Ishikawa (cell line): Measurements from ENCODE around the gene IGFBP7.

Experiments used
- CEBPB ChIP-seq: IDR thresholded peaks from 2 replicates; pipeline ENCODE4 v1.6.1; 2012
- CREB1 ChIP-seq: IDR thresholded peaks from 2 replicates; pipeline ENCODE4 v1.6.1; 2012; ENCODE audit warnings: low read depth
- EGR1 ChIP-seq: IDR thresholded peaks from 2 replicates; pipeline ENCODE4 v1.6.1; 2012
- EP300 ChIP-seq: IDR thresholded peaks from 2 replicates; pipeline ENCODE4 v1.6.1; 2012; ENCODE audit warnings: borderline replicate concordance
- FOXM1 ChIP-seq: IDR thresholded peaks from 2 replicates; pipeline ENCODE4 v1.6.1; 2012; ENCODE audit warnings: low read depth, borderline replicate concordance
- NFIC ChIP-seq: IDR thresholded peaks from 2 replicates; pipeline ENCODE4 v1.6.1; 2012
- RAD21 ChIP-seq: IDR thresholded peaks from 2 replicates; pipeline ENCODE4 v1.6.1; 2012; ENCODE audit warnings: low read depth
- TAF1 ChIP-seq: IDR thresholded peaks from 2 replicates; pipeline ENCODE4 v1.6.1; 2012; ENCODE audit warnings: low read depth, mild to moderate bottlenecking
- TCF12 ChIP-seq: IDR thresholded peaks from 2 replicates; pipeline ENCODE4 v1.6.1; 2012; ENCODE audit warnings: low read depth
- TEAD4 ChIP-seq: IDR thresholded peaks from 2 replicates; pipeline ENCODE4 v1.6.1; 2012
- YY1 ChIP-seq: IDR thresholded peaks from 2 replicates; pipeline ENCODE4 v1.6.1; 2012; ENCODE audit warnings: low read depth
- ZBTB7A ChIP-seq: IDR thresholded peaks from 2 replicates; pipeline ENCODE4 v1.6.1; 2012; ENCODE audit warnings: low read depth
- TF ChIP-seq, protein P1 (sequence below): IDR thresholded peaks from 2 replicates; pipeline ENCODE4 v1.6.1; 2012; ENCODE audit warnings: low read depth, mild to moderate bottlenecking
- TF ChIP-seq, protein P2 (sequence below): IDR thresholded peaks from 2 replicates; pipeline ENCODE4 v1.6.1; 2012
- TF ChIP-seq, protein P3 (sequence below): IDR thresholded peaks from 2 replicates; pipeline ENCODE4 v1.6.1; 2012

Gene IGFBP7

DNA sequence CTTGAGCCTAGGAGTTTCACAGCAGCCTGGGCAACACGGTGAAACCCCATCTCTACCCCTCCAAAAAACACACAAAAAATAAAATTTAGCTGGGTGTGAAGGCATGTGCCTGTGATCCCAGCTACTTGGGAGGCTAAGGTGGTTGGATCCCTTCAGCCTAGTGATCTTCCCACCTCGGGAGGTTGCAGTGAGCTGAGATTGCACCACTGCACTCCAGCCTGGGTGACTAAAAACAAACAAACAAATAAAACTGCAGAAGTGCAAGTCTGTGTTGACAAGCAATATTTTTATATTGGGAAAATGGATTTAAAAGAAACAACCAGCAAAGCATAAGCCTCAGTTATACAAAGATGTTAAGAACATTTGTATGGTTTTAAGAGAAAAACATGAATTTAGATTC is 46.1 kb downstream of the IGFBP7 start:
- TF ChIP-seq EP300 (no peak), FOXM1 (no peak), CREB1 (no peak), RAD21 (no peak), TEAD4 (no peak), EGR1 (no peak), ZBTB7A (no peak), CEBPB (no peak), TAF1 (no peak), NFIC (no peak), YY1 (no peak), TCF12 (no peak)
- TF ChIP-seq, protein P1, sequence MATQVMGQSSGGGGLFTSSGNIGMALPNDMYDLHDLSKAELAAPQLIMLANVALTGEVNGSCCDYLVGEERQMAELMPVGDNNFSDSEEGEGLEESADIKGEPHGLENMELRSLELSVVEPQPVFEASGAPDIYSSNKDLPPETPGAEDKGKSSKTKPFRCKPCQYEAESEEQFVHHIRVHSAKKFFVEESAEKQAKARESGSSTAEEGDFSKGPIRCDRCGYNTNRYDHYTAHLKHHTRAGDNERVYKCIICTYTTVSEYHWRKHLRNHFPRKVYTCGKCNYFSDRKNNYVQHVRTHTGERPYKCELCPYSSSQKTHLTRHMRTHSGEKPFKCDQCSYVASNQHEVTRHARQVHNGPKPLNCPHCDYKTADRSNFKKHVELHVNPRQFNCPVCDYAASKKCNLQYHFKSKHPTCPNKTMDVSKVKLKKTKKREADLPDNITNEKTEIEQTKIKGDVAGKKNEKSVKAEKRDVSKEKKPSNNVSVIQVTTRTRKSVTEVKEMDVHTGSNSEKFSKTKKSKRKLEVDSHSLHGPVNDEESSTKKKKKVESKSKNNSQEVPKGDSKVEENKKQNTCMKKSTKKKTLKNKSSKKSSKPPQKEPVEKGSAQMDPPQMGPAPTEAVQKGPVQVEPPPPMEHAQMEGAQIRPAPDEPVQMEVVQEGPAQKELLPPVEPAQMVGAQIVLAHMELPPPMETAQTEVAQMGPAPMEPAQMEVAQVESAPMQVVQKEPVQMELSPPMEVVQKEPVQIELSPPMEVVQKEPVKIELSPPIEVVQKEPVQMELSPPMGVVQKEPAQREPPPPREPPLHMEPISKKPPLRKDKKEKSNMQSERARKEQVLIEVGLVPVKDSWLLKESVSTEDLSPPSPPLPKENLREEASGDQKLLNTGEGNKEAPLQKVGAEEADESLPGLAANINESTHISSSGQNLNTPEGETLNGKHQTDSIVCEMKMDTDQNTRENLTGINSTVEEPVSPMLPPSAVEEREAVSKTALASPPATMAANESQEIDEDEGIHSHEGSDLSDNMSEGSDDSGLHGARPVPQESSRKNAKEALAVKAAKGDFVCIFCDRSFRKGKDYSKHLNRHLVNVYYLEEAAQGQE = no peak
- TF ChIP-seq, protein P2, sequence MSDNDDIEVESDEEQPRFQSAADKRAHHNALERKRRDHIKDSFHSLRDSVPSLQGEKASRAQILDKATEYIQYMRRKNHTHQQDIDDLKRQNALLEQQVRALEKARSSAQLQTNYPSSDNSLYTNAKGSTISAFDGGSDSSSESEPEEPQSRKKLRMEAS = no peak
- TF ChIP-seq, protein P3, sequence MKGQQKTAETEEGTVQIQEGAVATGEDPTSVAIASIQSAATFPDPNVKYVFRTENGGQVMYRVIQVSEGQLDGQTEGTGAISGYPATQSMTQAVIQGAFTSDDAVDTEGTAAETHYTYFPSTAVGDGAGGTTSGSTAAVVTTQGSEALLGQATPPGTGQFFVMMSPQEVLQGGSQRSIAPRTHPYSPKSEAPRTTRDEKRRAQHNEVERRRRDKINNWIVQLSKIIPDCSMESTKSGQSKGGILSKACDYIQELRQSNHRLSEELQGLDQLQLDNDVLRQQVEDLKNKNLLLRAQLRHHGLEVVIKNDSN = no peak

DNA sequence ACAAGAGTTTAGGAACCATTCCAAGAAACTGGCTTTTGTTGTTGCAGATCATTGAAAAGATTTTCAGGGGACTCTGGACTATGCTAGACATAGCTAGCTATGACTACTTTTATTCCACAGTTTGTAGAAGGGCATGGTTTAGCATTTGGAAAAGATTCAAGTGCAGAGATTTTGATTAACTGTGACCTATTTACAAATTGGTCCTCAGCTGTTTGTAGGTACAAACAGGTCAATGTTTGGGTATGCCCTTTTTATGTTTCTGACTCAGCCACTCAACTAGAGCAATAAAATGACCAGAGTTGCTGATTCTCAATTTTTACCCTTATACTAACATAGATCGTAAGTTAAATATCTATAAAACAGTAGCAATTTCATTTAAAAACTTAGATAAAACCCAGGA is 46.7 kb downstream of the IGFBP7 start:
- TF ChIP-seq FOXM1 = no peak
- no peak for TF ChIP-seq TCF12
- no peak for TF ChIP-seq ZBTB7A
- TF ChIP-seq CREB1 = no peak
- no peak for TF ChIP-seq RAD21
- TF ChIP-seq, protein P3 = no peak
- TF ChIP-seq CEBPB = no peak
- TF ChIP-seq, protein P2 = no peak
- TF ChIP-seq, protein P1 = no peak
- no peak for TF ChIP-seq EP300
- TF ChIP-seq NFIC = no peak
- no peak for TF ChIP-seq TEAD4
- TF ChIP-seq TAF1 = no peak
- no peak for TF ChIP-seq EGR1
- TF ChIP-seq YY1 = no peak

DNA sequence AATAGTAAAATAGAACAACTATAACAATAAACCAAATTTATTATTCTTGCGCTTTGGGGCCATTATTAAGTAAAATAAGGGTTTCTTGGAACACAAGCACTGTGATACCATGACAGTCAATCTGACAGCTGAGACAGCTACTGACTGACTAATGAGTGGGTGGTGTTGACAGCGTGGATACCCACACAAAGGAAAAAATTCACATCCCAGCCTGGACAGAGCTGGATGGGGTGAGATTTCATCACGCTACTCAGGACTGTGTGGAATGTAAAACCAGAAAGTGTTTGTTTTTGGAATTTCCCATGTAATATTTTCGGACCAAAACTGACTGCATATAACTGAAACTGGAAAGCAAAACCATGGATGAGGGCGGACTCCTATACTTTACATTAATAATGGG is 48.8 kb downstream of the IGFBP7 start:
- TF ChIP-seq YY1 = no peak
- TF ChIP-seq RAD21 = no peak
- TF ChIP-seq CEBPB = no peak
- TF ChIP-seq EP300 = no peak
- no peak for TF ChIP-seq TAF1
- no peak for TF ChIP-seq NFIC
- TF ChIP-seq EGR1 = no peak
- TF ChIP-seq, protein P3 = no peak
- TF ChIP-seq FOXM1 = no peak
- TF ChIP-seq ZBTB7A = no peak
- TF ChIP-seq, protein P2 = no peak
- TF ChIP-seq TCF12 = no peak
- TF ChIP-seq CREB1 = no peak
- no peak for TF ChIP-seq TEAD4
- TF ChIP-seq, protein P1 = no peak
